GM12878 (cell line): ENCODE measurements around the gene DCLK2.

ENCODE experiments used
- CREB1 ChIP-seq: IDR thresholded peaks from 2 replicates; pipeline ENCODE4 v1.6.1; 2012; ENCODE audit warnings: low read depth, mild to moderate bottlenecking, inconsistent platforms
- CTCF ChIP-seq, 3 experiments: IDR thresholded peaks in 2 of 3; conservative IDR thresholded peaks in 1 of 3; 2 replicates each; pipeline ENCODE4 v1.5.1; 2011; ENCODE audit warnings: low read depth in 3 of 3, low read length in 3 of 3, mild to moderate bottlenecking in 3 of 3, control low read depth in 2 of 3, moderate library complexity in 2 of 3, inconsistent platforms in 1 of 3, mixed read lengths in 1 of 3; ENCODE audit not compliant: control insufficient read depth in 2 of 3, insufficient read depth in 1 of 3; ENCODE audit errors: extremely low read depth in 1 of 3
- EP300 ChIP-seq, 2 experiments: fragments of 150-350 bp in 1 of 2; IDR thresholded peaks; 2 replicates each; pipeline ENCODE4 v1.6.1; 2011 to 2012; ENCODE audit warnings: low read depth in 2 of 2, low read length in 2 of 2, borderline replicate concordance in 1 of 2, improper control_type of control experiment in 1 of 2, inconsistent platforms in 1 of 2; ENCODE audit not compliant: control insufficient read depth in 1 of 2
- EZH2 ChIP-seq: IDR thresholded peaks from 2 replicates; pipeline ENCODE4 v1.6.1; 2012; ENCODE audit warnings: low read depth, mild to moderate bottlenecking, control low read depth, inconsistent platforms, low read length, borderline replicate concordance; ENCODE audit not compliant: control insufficient read depth
- JUND ChIP-seq: IDR thresholded peaks from 2 replicates; pipeline ENCODE4 v1.6.1; 2012; ENCODE audit warnings: low read depth, mild to moderate bottlenecking, low read length, improper control_type of control experiment, moderate library complexity
- POLR2AphosphoS5 ChIP-seq: IDR thresholded peaks from 2 replicates; pipeline ENCODE4 v1.6.1; 2011; ENCODE audit warnings: mild to moderate bottlenecking, low read length, inconsistent platforms
- TCF7 ChIP-seq: IDR thresholded peaks from 2 replicates; pipeline ENCODE4 v1.6.1; 2014; ENCODE audit warnings: antibody characterized with exemption, borderline replicate concordance
- USF2 ChIP-seq: IDR thresholded peaks from 2 replicates; pipeline ENCODE4 v1.6.1; 2011; ENCODE audit warnings: low read depth, low read length, improper control_type of control experiment, borderline replicate concordance

- TF ChIP-seq JUND, result no peak
- TF ChIP-seq POLR2AphosphoS5, result no peak
- TF ChIP-seq CTCF (IDR thresholded peaks at IDR 0.05 in 2 of 3, conservative IDR thresholded peaks at IDR 0.05 in 1 of 3; ENCODE audit: control insufficient read depth in 2 of 3, extremely low read depth in 1 of 3, insufficient read depth in 1 of 3, low read depth in 3 of 3, low read length in 3 of 3), result no peak
- no peak for TF ChIP-seq EZH2
- TF ChIP-seq EP300 (IDR thresholded peaks at IDR 0.05; ENCODE audit: borderline replicate concordance in 1 of 2, control insufficient read depth in 1 of 2, low read depth in 2 of 2, low read length in 2 of 2), result no peak
- TF ChIP-seq USF2, result no peak
- TF ChIP-seq TCF7, result no peak
- no peak for TF ChIP-seq CREB1
These were observed 38.8 kb downstream of the DCLK2 start for GRCh38 chr4:150117094-150117493.
